NCI-H526 treated with DMSO at 0.1 percent for 48 hours (cell line): Measurements from ENCODE around the gene TMSB4Y.
A peak's percentile ranks its signal among the peaks of the same experiment; 100 is the strongest.

Experiments used
- DNase-seq: peaks from one replicate; lab custom pipeline; 2025; lab: John Stamatoyannopoulos, UW

The TMSB4Y gene

DNA sequence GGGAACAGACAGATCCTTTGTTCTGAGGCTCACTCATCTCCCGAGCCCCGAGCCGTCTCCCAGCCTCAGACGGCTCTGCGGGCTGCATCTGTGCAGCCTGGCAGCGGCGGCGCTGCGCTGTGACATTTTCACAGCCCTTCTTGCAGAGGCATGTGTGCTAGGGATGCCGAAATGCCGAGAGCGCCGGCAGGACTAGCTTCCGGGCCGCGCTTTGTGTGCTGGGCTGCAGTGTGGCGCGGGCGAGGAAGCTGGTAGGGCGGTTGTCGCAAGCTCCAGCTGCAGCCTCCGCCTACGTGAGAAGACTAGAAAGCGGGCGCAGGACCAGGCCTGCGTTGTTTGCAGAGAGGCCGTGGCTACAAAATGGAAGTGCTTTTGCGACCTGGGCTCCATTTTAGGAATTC is at the start of gene TMSB4Y:
TMSB4Y (plus strand) TSS at position 332 of the 401 bp plus-strand sequence.
- DNase-seq = peak; percentile 42

DNA sequence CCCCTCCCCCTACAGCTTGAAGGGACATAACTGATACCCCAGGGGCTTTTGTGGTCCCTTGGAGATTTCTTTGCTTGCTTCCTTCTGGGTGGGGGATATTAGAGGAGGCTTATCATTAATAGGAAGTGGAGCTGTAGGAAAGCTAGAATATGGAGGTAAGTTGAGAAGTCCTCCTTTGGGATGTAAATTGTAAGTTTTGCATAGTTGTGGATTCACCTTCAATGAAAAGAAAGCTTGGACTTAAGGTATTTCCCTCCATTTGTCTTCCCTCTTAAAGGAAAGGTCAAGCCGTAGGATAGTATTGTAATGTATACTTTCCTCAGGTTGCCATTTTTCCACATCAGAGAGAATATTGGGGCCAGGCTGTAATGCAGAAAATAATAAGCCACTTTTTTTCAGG is 39.5 kb upstream of the TMSB4Y start:
- no peak for DNase-seq

- no peak for DNase-seq
Observed at GRCh38 chrY:13671122-13671521, 32.6 kb upstream of the TMSB4Y start.

DNA sequence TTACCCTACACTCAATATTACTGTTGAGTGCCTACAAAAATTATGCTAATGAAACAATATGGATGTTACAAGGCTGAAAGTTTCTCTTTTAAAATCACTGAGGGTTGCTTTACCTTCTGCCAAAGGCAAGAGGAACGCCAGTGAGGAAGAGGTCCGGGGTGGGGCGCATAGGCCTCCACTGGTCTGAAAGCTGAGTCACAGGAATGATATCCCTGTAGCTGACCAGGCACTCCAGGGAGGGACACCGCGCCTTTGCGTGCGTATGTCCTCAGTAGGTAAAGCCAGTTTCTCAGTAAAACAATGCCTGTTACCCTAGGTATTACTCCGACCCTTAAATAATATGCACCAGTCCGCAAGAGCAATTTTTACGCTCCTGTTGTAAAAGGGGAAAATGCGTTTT is 1.4 kb upstream of the TMSB4Y start:
- DNase-seq = no peak

- peak; percentile 5 for DNase-seq
Observed at GRCh38 chrY:13704121-13704930, 627 bp downstream of the TMSB4Y start.

DNA sequence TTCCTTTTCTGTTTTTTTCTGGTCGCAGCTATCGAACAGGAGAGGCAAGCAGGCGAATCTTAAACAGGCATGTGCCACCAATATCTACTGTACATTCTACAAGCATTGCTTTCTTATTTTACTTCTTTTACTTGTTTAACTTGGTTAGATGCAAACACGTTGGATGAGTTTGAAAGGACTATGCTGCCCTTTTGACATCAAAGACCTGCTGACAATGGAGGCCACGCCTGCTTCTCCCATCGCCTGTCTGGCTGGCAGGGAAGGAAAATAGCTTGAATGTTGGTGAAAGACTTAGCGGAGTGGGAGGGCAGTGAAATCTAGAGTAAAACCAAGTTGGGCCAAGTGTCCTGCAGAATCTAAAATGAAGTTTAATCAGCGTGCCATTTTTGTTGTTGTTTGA is 1.5 kb downstream of the TMSB4Y start:
- DNase-seq = peak; percentile 1

DNA sequence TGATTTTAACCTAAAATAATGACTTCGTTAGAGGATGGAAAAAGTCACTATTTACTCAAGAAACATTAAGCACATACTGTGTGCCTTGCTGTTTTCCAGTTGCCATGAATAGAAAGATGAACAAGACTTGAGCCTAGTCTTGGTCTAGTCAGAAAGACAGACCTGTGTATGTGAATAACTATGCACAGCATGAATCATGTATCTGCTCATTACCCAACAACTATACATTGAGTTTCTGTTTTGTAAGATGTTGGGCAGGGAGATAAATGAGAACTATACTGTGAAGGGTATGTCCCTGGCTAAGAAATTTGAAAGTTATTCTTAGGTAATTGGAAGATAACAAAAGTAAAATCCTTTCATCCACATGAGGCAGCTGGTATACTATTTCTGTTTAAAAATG is 4.3 kb downstream of the TMSB4Y start:
- no peak for DNase-seq

DNA sequence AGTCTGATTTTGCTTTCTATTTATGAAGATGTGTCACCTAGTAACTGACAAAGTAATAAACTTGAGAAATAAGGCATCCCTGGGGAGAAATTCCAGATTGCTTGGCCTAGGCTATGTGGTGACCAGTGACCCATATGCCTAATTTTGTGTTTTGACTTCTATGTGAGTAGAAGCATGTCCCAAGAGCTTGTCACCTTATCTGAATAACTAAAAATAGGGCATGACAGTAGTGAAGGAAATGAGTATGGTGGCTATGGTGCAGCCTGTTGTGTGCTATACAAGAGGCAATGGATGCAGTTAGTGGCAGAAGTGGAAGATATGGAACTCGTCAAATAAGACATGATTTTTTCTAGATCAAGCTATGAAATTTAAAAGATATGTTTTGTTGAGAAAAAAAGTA is 15.3 kb downstream of the TMSB4Y start:
- DNase-seq = no peak

- DNase-seq = peak; percentile 0
Observed at GRCh38 chrY:13729517-13729916, 25.8 kb downstream of the TMSB4Y start.

DNA sequence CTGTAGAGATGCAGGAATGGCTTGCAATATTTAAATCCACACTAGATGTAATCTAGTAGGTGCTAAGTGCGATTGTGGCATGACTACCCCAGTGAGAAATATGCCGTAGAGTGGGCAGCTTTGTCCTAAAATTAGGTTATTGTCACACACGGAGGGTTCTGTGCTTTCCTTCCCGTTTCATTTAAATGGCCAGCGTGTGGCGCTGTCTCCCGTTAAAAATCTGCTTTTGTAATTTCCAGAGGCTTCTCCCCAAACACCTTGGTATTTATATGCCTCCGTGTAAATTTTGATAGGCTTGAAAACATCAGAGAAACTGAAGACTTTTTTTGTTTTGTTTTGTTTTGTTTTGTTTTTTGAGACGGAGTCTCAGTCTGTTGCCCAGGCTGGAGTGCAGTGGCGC is 34.9 kb downstream of the TMSB4Y start:
- DNase-seq = no peak

DNA sequence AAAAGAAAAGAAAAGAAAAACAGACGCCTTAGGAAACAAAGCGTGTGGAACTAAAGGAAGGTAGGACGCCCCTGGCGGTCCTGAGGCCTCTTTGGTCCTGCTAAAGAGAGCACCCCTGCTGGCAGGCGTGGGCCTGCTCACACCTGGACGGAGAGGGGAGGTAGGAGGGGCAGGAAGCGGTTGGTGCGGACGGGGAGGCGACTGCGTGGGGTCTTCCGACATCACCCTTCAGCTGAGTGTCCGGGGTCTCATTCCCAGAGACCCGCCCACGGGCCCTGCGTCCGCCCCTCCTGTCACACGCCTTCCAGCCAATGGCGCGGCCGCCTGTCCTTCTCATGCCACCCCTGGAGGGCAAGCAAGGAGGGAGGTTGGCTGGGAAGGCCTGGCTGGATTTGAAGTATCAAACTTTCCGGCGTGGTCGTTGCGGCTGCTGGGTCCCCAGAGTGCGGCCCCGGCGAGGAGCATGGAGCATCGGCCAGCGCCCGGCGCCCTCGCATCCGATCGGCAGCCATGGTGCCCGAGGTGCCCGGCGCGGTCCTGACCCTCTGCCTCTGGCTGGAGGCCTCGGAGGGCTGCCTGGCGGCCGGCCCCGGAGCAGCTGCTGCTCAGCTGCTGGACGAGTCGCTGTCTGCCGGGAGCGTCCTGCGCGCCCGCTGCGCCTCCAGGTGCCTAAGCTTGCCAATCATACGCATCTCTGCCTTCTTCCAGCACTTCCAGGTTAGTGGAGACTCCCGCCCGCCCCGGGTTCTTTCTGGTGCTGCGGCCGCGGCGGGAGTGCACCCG is 47.8 kb downstream of the TMSB4Y start:
- DNase-seq = peak; percentile 11

DNA sequence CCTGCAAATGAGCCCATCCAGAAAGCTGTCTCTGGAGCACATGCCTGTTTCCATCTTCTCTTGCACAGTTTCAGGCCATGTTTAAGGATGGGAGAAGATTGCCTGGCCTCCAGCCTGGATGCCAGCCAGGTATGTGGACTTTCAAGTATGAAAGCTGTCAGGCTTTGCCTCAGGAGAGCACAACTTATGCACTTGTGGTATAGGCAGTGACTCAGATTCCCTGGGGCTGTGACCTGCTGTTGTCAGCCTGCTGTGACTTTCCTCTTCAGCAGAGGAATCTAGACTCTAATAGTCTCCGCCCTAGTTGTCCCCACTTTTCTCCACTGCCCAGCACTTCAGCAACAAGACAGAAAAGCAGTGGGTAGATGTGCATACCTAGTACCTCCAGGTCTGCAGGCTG is 51.0 kb downstream of the TMSB4Y start:
- DNase-seq = no peak
